T-helper 1 cell treated with Interleukin-12 subunit alpha and Interleukin-12 subunit beta and Interleukin-4 antibody, amounts not matched to agents 30 μg/mL and 1 μg/mL, for 36 hours (primary cell): ENCODE data around the gene AURKAIP1.

ENCODE experiments used
- H3K27ac Mint-ChIP-seq: one replicate; pipeline ENCODE4 v1.8.0; 2021; ENCODE audit warnings: mild to moderate bottlenecking, mixed read lengths
- H3K27me3 Mint-ChIP-seq: one replicate; pipeline ENCODE4 v1.8.0; 2021; ENCODE audit warnings: low read depth, mixed read lengths
- H3K36me3 Mint-ChIP-seq: one replicate; pipeline ENCODE4 v1.8.0; 2021; ENCODE audit warnings: low read depth, mixed read lengths
- H3K4me1 Mint-ChIP-seq: one replicate; pipeline ENCODE4 v1.8.0; 2021; ENCODE audit warnings: low read depth, mixed read lengths
- H3K4me3 Mint-ChIP-seq: one replicate; pipeline ENCODE4 v1.8.0; 2021; ENCODE audit warnings: mild to moderate bottlenecking, moderate library complexity, mixed read lengths
- H3K9me3 Mint-ChIP-seq: one replicate; pipeline ENCODE4 v1.8.0; 2021; ENCODE audit warnings: mixed read lengths

The AURKAIP1 gene

DNA sequence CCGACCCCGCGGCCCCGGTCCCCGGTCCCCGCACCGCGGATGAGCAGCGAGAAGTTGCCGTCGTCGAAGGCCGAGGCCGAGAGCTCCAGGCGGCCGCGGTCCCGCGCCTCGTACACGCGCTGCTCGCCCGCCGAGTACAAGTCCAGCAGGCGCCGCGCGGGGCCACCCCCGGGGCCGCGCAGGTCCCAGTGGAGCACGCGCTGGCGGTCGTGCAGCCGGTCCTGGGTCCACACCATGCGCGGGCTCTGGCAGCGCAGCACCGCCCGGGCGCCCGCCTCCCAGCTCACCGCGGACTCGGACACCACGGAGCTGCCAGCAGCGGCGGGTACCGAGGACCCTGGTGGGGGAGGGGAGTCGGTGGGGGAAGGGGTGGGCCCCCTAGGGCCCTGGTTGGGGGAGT is 19.6 kb downstream of the AURKAIP1 start:
- Mint-ChIP-seq H3K4me3 (no peak overlapping the region), H3K36me3 (no peaks in the 10 kb centered on the region)

GRCh38 chr1:1354271-1355247 is 20.4 kb downstream of the AURKAIP1 start:
- H3K4me1 Mint-ChIP-seq: peaks cover 9% of the 10 kb centered on the region
- H3K36me3 Mint-ChIP-seq: no peaks in the 10 kb centered on the region
- no peak overlapping the region for H3K4me3 Mint-ChIP-seq
- H3K27ac Mint-ChIP-seq: no peak overlapping the region
- no peaks in the 10 kb centered on the region for H3K9me3 Mint-ChIP-seq
- H3K27me3 Mint-ChIP-seq: peaks cover 28% of the 10 kb centered on the region

More for the DNA sequence above, 19.6 kb downstream of the AURKAIP1 start:
- H3K27me3 Mint-ChIP-seq: peaks cover 28% of the 10 kb centered on the region
- H3K27ac Mint-ChIP-seq: no peak overlapping the region
- no peaks in the 10 kb centered on the region for H3K9me3 Mint-ChIP-seq
- peaks cover 9% of the 10 kb centered on the region for H3K4me1 Mint-ChIP-seq

DNA sequence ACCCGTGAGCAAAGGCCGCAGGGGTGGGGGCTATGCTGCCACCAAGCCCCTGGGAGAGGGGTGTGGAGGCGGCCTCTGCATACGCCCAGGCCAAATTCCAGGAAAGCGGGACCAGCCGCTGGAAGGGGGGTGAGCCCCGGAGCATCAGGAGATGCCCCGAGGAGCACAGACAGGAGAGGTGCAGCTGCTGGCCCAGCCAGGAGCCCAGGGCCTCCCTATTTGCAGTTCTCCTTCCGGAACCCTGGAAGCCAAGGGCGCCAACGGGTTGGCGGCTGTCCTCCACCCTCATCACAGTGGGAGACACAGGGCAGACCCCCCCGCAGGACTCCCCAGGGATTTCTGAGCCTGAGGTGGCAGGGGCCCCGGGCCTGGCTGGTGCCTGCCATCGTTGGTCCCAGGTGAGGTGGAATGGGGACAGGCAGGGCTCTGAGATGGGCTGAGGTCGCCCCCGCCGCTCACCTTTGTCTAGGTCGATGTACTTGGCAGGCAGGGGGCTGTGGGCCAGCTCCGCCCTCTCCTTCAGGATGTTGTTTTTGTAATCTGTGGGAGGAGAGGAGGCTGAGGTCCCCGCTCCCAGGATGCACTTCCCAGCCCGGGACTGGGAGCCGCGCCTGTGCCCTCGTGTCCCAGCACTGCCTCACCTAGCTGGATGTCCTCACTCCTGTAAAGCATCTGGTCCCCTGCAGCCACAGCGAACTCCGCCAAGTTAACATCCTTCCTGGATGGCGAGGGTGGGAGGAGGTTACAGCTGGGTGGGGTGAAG is 21.4 kb downstream of the AURKAIP1 start:
- Mint-ChIP-seq H3K4me1 (peaks cover 5% of the 10 kb centered on the region), H3K9me3 (no peaks in the 10 kb centered on the region), H3K27me3 (peaks cover 23% of the 10 kb centered on the region), H3K4me3 (no peak overlapping the region), H3K27ac (no peak overlapping the region), H3K36me3 (no peaks in the 10 kb centered on the region)

DNA sequence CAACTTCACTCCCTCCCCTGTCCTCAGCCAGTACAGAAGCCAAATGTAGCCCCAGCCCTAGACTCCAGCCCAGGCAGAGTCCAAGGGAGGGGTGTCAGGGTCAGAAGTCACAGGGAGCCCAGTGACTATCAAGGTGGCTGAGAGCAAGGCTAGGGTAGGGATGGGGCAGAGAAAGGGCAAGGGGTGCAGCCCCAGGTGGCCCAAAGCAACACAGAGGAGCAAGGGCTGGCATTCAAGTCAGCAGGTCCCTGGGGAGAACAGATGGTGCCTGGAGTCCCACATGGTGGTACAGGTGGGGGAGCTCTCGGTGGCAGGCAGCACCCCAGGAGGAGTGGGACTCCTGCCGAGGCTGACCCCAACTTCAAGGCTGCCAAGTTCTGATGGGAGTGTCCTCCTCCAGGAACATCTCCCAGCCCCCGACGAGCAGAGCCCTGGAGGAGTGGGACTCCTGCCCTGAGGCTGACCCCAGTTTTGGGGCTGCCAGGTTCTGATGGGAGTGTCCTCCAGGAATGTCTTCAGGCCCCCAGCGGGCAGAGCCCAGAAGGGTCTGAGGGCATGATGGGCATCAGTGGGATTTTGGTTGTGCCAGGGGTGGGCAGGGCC is 22.1 kb downstream of the AURKAIP1 start:
- Mint-ChIP-seq H3K4me1 (peaks cover 5% of the 10 kb centered on the region), H3K36me3 (no peaks in the 10 kb centered on the region), H3K27ac (no peak overlapping the region), H3K27me3 (peaks cover 23% of the 10 kb centered on the region), H3K4me3 (no peak overlapping the region), H3K9me3 (no peaks in the 10 kb centered on the region)

DNA sequence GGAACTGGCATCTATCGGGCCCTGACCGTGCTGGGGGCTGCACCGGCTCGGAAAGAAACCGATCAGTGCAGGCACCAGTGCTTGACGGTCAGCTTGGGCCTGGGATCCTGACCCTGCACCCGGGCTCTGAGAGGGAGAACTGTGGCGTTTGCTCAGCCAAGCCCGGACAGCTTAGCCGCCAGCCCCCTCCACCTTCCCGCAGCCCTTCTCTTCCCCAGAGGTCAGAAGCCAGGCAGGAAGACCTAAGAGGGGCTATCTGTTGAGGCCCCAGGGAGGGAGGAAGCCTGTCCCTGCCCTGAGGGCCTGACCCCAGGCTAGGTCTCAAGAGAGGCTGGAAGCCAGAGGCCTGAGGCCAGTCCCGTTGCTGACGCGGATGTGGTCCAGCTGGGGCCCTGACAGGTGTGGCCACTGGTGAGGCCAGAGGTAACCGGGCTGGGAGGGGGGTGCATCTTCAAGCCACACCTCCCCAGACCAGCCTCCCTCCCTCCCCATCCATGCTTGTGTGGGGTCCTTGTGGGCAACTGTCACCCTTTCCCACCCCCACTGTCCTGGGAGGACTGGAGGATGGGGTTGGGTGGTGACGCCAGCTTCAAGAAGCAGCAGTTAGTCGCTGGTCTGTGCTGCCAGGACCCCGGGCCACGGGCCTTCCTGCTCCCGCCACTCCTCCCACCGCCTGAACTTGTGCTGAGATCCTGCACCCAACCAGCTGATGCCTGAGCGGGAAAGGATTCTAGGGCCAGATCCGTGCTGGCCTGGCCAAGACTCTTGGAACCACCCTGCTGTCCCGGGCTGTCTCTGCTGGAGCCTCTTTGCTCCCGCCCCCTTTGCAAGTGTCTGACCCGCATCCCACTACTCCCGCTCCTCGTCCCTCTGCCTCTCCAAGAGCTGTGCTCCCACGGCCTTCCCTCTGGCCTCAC is 23.2 kb downstream of the AURKAIP1 start:
- Mint-ChIP-seq H3K4me3 (peak overlapping the region; percentile 76), H3K27ac (peak overlapping the region; percentile 44), H3K36me3 (no peaks in the 10 kb centered on the region), H3K9me3 (no peaks in the 10 kb centered on the region), H3K4me1 (peaks cover 11% of the 10 kb centered on the region), H3K27me3 (peaks cover 23% of the 10 kb centered on the region)

DNA sequence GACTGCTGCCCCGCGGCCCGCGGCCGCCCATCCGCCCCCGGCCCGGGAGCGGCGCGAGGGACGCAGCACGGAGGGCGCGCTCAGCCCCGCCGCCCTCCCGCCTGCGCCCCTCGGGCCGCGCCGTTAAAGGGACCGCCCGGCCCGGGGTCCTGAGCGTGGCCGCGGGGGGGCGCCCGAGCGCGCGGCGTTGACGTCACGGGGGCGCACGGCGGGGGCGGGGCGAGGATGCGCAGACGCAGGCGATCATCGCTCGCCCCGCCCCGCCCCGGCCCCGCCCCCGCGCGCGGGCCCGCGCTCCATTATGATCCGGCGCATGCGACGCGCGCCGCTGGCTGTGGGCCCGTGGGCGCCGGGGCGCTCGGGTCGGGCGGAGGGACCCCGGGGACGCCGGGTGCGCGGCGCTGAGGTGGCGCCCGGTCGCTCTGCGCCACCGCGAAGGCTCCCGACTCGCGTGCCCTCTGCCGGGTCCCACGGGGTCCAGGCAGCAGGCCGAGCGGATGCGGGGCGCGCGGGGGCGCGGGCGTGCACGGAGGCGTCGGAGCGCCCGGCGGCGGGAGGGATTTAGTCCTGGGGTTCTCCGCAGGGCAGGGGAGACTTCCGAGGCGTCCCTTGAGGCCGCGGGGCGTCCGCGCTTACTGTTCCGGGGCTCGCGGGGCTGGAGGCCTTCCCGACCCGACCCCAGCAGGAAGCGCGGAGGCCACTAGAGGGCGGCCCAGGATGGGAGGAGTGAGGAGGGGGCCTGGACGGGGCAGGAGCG is 25.6 kb downstream of the AURKAIP1 start, which contains the start of gene DVL1:
Gene DVL1 (minus strand): TSS at position 163 of the 757 bp plus-strand sequence. CDS start 353 bp downstream, outside the sequence.
- Mint-ChIP-seq H3K36me3 (no peaks in the 10 kb centered on the region), H3K4me3 (peak within 1 kb of the TSS; percentile 75), H3K27ac (peak within 1 kb of the TSS; percentile 15), H3K27me3 (peaks cover 23% of the 10 kb centered on the region), H3K4me1 (peaks cover 13% of the 10 kb centered on the region), H3K9me3 (no peaks in the 10 kb centered on the region)

- Mint-ChIP-seq H3K4me1 (peaks cover 13% of the 10 kb centered on the region), H3K27ac (peak overlapping the region; percentile 15), H3K36me3 (no peaks in the 10 kb centered on the region), H3K9me3 (no peaks in the 10 kb centered on the region), H3K4me3 (peak overlapping the region; percentile 75), H3K27me3 (peaks cover 15% of the 10 kb centered on the region)
Measured at GRCh38 chr1:1348420-1349255, 26.4 kb downstream of the AURKAIP1 start.

GRCh38 chr1:1347663-1348419 is 27.2 kb downstream of the AURKAIP1 start:
- H3K27ac Mint-ChIP-seq: peak overlapping the region; percentile 15
- H3K4me1 Mint-ChIP-seq: peaks cover 13% of the 10 kb centered on the region
- peak overlapping the region; percentile 75 for H3K4me3 Mint-ChIP-seq
- peaks cover 8% of the 10 kb centered on the region for H3K27me3 Mint-ChIP-seq
- no peaks in the 10 kb centered on the region for H3K36me3 Mint-ChIP-seq
- H3K9me3 Mint-ChIP-seq: no peaks in the 10 kb centered on the region

DNA sequence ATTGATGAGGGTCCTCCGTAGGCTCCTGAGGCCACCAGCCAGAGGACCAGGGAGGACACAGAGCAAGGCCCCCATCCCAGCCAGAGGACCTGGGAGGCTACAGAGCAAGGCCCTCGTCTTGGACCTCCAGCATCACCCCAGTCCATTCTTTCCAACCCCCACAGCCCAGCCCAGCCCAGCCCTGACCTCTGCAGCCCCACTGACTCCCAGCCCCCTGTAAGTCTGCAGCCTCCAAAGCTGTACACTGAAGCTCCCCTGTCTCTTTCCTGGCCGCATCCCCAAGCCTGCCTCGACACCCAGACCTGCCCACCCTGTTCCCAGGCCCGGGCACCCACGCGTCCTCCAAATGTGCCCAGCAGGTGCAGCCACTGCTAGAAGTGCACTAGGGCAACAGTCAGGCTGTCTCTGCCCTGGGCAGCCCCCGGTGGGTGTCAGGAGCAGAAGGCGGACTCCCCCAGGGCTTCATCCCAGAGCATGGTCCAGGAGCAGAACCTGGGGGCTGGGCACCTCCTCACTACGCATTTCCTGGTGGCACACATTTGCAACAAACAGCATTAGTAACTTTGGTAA is 27.9 kb downstream of the AURKAIP1 start:
- Mint-ChIP-seq H3K27me3 (peaks cover 1% of the 10 kb centered on the region), H3K27ac (no peak overlapping the region), H3K4me1 (peaks cover 9% of the 10 kb centered on the region), H3K4me3 (peak overlapping the region; percentile 75), H3K9me3 (no peaks in the 10 kb centered on the region), H3K36me3 (no peaks in the 10 kb centered on the region)

DNA sequence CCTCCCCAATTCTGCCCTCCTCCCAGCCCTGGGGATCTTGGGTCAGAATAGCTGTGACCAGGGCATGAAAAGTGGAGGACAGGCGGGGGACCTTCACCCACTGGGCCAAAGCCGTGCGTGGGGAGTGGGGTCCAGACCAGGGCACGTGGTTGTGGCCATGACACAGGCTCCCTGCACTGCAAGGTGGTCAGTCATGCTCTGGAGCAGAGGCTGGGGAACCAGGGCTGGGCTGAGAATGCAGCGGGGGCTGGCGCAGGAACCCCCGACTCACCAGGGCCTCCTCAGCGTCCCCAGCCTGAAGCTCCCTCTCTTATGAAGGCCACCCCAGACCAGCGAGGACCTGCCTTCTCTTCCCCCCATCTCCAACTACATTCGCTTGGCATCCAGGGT is 28.5 kb downstream of the AURKAIP1 start:
- no peak overlapping the region for H3K27ac Mint-ChIP-seq
- H3K4me3 Mint-ChIP-seq: peak overlapping the region; percentile 62
- H3K36me3 Mint-ChIP-seq: peaks cover under 1% of the 10 kb centered on the region
- peaks cover 8% of the 10 kb centered on the region for H3K4me1 Mint-ChIP-seq
- H3K9me3 Mint-ChIP-seq: no peaks in the 10 kb centered on the region
- H3K27me3 Mint-ChIP-seq: no peaks in the 10 kb centered on the region

DNA sequence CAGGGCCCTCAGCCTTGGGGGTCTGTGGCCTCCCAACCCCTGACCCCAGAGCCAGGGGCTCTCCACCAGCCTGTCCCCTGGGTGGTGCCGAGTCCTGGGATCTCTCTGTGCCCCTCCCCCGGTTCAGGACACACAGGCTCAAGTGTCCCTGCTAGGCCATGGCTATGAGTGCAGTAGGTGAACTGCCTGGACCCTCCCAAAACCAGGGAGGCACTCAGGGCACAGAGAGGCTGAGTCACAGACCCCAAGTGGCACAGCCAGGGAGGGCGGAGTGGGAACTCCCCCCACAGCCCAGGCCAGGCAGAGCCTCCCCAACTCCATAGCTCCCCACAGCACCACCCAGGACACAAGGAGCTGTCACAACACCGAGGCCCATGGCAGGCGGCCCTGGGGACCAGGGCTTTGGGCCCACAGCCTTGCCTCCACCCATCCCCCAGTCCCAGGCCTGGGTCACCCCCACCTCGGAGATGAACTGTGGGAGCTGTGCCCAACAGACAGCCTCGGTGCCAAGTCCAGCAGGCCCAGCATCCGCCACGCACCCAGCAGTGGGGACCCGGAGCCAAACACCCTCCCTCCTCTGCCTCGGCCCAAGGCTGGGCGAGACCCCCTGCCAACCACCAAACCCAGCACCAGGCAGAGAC is 29.0 kb downstream of the AURKAIP1 start:
- Mint-ChIP-seq H3K27me3 (no peaks in the 10 kb centered on the region), H3K4me3 (no peak overlapping the region), H3K27ac (no peak overlapping the region), H3K4me1 (peaks cover 8% of the 10 kb centered on the region), H3K36me3 (peaks cover 5% of the 10 kb centered on the region), H3K9me3 (no peaks in the 10 kb centered on the region)
